Mammary epithelial cell (primary cell): ENCODE measurements around the gene PDK2.

ENCODE experiments used
- EZH2 ChIP-seq: IDR thresholded peaks from 2 replicates; pipeline ENCODE4 v1.6.1; 2012; ENCODE audit warnings: low read length, inconsistent platforms, borderline replicate concordance
- TF ChIP-seq, protein P1 (sequence below), 2 donors: IDR thresholded peaks in 1 of 2; conservative IDR thresholded peaks in 1 of 2; 2 replicates each; pipeline ENCODE4 v1.5.1; 2011 to 2012; ENCODE audit warnings: inconsistent platforms in 2 of 2, low read length in 2 of 2, mild to moderate bottlenecking in 2 of 2, control low read depth in 1 of 2, low read depth in 1 of 2; ENCODE audit not compliant: insufficient read depth in 1 of 2; ENCODE audit errors: extremely low read depth in 1 of 2

DNA sequence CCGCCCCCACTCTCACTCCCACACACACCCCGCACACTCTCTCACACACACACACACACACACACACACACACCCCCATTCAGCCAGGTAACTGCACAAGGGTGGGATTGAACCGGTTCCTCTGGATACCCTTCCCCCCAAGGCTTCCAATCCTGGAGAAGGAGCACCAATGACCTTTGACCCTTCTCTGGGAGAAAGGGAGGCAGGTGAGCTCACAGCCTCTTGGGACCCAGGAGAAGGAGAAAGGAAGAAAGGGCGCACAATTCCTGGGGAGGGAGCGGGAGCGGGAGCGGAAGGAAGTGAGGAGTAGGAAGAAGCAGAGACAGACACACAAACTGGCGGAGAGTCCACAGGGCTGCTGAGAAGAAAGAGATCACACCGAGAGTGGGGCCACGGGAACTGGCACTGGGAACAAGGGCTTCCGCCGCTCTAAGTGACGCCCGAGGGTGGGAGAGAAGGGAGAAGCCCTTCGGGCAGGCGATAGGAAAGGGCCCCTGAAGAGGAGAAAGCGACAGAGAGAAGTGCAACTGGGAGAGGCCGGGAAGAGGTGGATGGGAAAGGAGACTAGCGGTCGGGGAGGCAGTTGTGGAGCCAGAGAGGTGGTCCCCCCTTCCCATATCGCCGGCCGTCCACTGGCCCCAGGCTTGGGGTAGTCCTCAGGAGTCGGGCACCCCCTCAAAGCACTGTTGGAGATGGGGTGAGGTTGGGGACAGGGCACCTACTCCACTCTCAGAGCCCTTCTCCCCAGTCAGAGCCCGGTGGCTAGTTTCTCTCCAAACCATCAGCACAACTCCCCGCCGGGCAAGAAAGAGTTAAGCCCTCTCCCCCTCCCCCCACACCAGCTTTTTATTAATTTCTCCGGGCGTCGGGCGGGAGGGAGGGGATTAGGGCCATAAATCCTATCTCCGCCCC, 33.5 kb downstream of the PDK2 start:
- no peak for TF ChIP-seq EZH2
- TF ChIP-seq, protein P1, sequence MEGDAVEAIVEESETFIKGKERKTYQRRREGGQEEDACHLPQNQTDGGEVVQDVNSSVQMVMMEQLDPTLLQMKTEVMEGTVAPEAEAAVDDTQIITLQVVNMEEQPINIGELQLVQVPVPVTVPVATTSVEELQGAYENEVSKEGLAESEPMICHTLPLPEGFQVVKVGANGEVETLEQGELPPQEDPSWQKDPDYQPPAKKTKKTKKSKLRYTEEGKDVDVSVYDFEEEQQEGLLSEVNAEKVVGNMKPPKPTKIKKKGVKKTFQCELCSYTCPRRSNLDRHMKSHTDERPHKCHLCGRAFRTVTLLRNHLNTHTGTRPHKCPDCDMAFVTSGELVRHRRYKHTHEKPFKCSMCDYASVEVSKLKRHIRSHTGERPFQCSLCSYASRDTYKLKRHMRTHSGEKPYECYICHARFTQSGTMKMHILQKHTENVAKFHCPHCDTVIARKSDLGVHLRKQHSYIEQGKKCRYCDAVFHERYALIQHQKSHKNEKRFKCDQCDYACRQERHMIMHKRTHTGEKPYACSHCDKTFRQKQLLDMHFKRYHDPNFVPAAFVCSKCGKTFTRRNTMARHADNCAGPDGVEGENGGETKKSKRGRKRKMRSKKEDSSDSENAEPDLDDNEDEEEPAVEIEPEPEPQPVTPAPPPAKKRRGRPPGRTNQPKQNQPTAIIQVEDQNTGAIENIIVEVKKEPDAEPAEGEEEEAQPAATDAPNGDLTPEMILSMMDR (conservative IDR thresholded peaks at IDR 0.05 in 1 of 2, IDR thresholded peaks at IDR 0.05 in 1 of 2; ENCODE audit: extremely low read depth in 1 of 2, insufficient read depth in 1 of 2, low read depth in 1 of 2, low read length in 2 of 2): no peak
